Omental fat pad (tissue), 4 donors: ENCODE data around the gene NDUFS8. TPM values are rescaled to one million over a fixed set of nuclear protein-coding genes. Genes with fewer than 3 reads are reported as not detected.

Experiments used
- ATAC-seq: fragments of 150-250 bp; one replicate; pipeline ENCODE4 v1.9.1; 2016; ENCODE audit warnings: mild to moderate bottlenecking, moderate library complexity; ENCODE audit not compliant: low FRiP score
- DNase-seq: peaks from one replicate; pipeline ENCODE4 v3.0.0-alpha.2; 2019; ENCODE audit warnings: low spot score
- CTCF ChIP-seq, 3 donors: fragments of 450-650 bp; IDR thresholded peaks; one replicate each; pipeline ENCODE4 v1.5.1; 2016 to 2017; ENCODE audit warnings: antibody characterized with exemption in 3 of 3, mild to moderate bottlenecking in 3 of 3, moderate library complexity in 2 of 3
- total RNA-seq, 4 donors: library from RNA; depleted of rRNA; stranded (reverse); fragments of >200 nt; gene quantifications; one replicate each; pipeline ENCODE4 v1.1.0, GENCODE V29; 2016

Gene NDUFS8
- total RNA-seq, 4 donors from 2014 or later: 91.1 to 155 (median 128) TPM

- DNase-seq (no peak), ATAC-seq (no peak)
- TF ChIP-seq CTCF (IDR thresholded peaks at IDR 0.05): no peak
Measured at GRCh38 chr11:68051191-68052136, 21.0 kb downstream of the NDUFS8 start.

- ATAC-seq (no peak), DNase-seq (no peak)
- no peak for TF ChIP-seq CTCF (IDR thresholded peaks at IDR 0.05)
Measured at GRCh38 chr11:68052137-68052873, 21.8 kb downstream of the NDUFS8 start.

GRCh38 chr11:68053117-68053516, 22.6 kb downstream of the NDUFS8 start:
- ATAC-seq: no peak
- TF ChIP-seq CTCF (IDR thresholded peaks at IDR 0.05): no peak
- no peak for DNase-seq

GRCh38 chr11:68053981-68054812, 23.7 kb downstream of the NDUFS8 start:
- ATAC-seq (no peak), DNase-seq (no peak)
- no peak for TF ChIP-seq CTCF (IDR thresholded peaks at IDR 0.05)

- no peak for ATAC-seq
- no peak for TF ChIP-seq CTCF (IDR thresholded peaks at IDR 0.05)
- DNase-seq: no peak
Measured at GRCh38 chr11:68056317-68057285, 26.1 kb downstream of the NDUFS8 start.

GRCh38 chr11:68057807-68058206, 27.3 kb downstream of the NDUFS8 start:
- no peak for DNase-seq
- no peak for ATAC-seq
- TF ChIP-seq CTCF (IDR thresholded peaks at IDR 0.05): no peak
